HFFc6 (cell line): ENCODE data around the gene UBE2E2. TPM values are rescaled to one million over a fixed set of nuclear protein-coding genes. Genes with fewer than 3 reads are reported as not detected.
"Not testable (repeated sequence)": the region's sequence is repeated elsewhere in the genome, so short reads cannot be mapped to it uniquely, and the experiment has no call there.

Experiments
- DNase-seq: peaks from one replicate; pipeline ENCODE4 v3.0.0-alpha.2; 2018
- H3K27ac Mint-ChIP-seq: 2 replicates; pipeline ENCODE4 v1.8.0; 2020; ENCODE audit warnings: mild to moderate bottlenecking, mixed read lengths
- H3K27me3 Mint-ChIP-seq: 2 replicates; pipeline ENCODE4 v1.8.0; 2021; ENCODE audit warnings: mild to moderate bottlenecking, moderate library complexity, mixed read lengths; ENCODE audit not compliant: insufficient read depth
- H3K36me3 Mint-ChIP-seq: 2 replicates; pipeline ENCODE4 v1.8.0; 2021; ENCODE audit warnings: low read depth, mixed read lengths
- H3K4me1 Mint-ChIP-seq: 2 replicates; pipeline ENCODE4 v1.8.0; 2020; ENCODE audit warnings: low read depth, mixed read lengths
- H3K4me3 Mint-ChIP-seq: 2 replicates; pipeline ENCODE4 v1.8.0; 2020; ENCODE audit warnings: mild to moderate bottlenecking, moderate library complexity, mixed read lengths
- H3K9me3 Mint-ChIP-seq: 2 replicates; pipeline ENCODE4 v1.8.0; 2020; ENCODE audit warnings: mild to moderate bottlenecking, mixed read lengths
- CTCF ChIP-seq: fragments of 200-600 bp; sonication (generic); IDR thresholded peaks from 2 replicates; pipeline ENCODE4 v1.5.0; 2021; ENCODE audit warnings: antibody characterized with exemption, mild to moderate bottlenecking
- total RNA-seq, 6 experiments: library from RNA; stranded (reverse); fragmentation: NEBNext Ultra II Directional; extraction: Animal tissue kit (Norgen Biotek cat#: 25700); gene quantifications; 2 replicates in 1 of 6; 3 replicates in 5 of 6; pipeline ENCODE4 v1.2.3, GENCODE V29; 2021

UBE2E2 gene
- total RNA-seq, 6 experiments from 2014 or later, result 38.2 to 53.0 (median 47.2) TPM

GRCh38 chr3:23325466-23326065, 122.4 kb downstream of the UBE2E2 start:
- Mint-ChIP-seq H3K4me3 (peak overlapping the region; percentile 35; the same call in 1 of the 2 replicates), H3K27ac (no peak overlapping the region), H3K9me3 (0 out of 2 replicates have a peak, but pooled peaks cover 4% of the 10 kb centered on the region), H3K27me3 (no peaks in the 10 kb centered on the region), H3K4me1 (peaks cover 33% of the 10 kb centered on the region), H3K36me3 (no peaks in the 10 kb centered on the region)
- TF ChIP-seq CTCF, result no peak
- no peak for DNase-seq

DNA sequence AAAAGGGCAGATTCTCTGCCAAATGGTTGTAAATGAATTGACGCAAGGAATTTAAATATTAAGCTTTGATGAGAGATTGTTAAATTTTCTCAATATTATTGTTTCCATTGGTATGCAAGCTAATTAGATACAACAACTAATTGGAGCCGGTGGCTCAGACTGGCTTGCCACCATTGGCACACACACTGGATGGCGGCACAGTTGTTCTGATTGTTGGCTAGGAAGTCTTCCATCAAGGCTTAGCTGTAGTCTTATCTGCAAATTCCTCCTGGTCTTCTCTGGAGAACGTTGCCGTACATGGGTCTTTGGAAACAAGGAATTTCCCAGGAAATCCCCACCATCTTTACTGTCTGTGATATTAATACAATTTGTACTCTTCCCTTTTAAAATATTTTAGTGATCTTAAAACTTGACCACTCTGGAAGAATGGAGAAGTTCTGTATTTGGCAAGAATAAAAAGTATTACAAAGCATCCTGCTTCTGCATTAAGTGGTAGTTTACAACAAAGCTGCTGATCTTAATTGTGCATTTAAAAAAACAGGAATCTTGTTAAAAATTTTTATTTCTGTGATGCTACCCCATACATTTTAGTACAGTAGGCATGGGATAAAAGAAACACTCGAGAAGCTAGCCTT, 126.5 kb downstream of the UBE2E2 start:
- 0 out of 2 replicates have a peak, but pooled peaks cover 4% of the 10 kb centered on the region for H3K9me3 Mint-ChIP-seq
- H3K27ac Mint-ChIP-seq, result no peak overlapping the region
- no peaks in the 10 kb centered on the region for H3K27me3 Mint-ChIP-seq
- no peaks in the 10 kb centered on the region for H3K36me3 Mint-ChIP-seq
- H3K4me3 Mint-ChIP-seq, result no peak overlapping the region
- peaks cover 31% of the 10 kb centered on the region for H3K4me1 Mint-ChIP-seq
- DNase-seq, result no peak
- TF ChIP-seq CTCF, result no peak

GRCh38 chr3:23330568-23330967, 127.4 kb downstream of the UBE2E2 start:
- DNase-seq, result no peak
- Mint-ChIP-seq H3K27ac (no peak overlapping the region), H3K27me3 (no peaks in the 10 kb centered on the region), H3K4me3 (no peak overlapping the region), H3K36me3 (no peaks in the 10 kb centered on the region), H3K4me1 (peaks cover 22% of the 10 kb centered on the region), H3K9me3 (0 out of 2 replicates have a peak, but pooled peaks cover 2% of the 10 kb centered on the region)
- TF ChIP-seq CTCF, result no peak

GRCh38 chr3:23331141-23331935, 128.2 kb downstream of the UBE2E2 start:
- Mint-ChIP-seq H3K36me3 (no peaks in the 10 kb centered on the region), H3K9me3 (no peaks in the 10 kb centered on the region), H3K27ac (no peak overlapping the region), H3K27me3 (no peaks in the 10 kb centered on the region), H3K4me1 (peaks cover 18% of the 10 kb centered on the region), H3K4me3 (no peak overlapping the region)
- no peak for TF ChIP-seq CTCF
- no peak for DNase-seq

DNA sequence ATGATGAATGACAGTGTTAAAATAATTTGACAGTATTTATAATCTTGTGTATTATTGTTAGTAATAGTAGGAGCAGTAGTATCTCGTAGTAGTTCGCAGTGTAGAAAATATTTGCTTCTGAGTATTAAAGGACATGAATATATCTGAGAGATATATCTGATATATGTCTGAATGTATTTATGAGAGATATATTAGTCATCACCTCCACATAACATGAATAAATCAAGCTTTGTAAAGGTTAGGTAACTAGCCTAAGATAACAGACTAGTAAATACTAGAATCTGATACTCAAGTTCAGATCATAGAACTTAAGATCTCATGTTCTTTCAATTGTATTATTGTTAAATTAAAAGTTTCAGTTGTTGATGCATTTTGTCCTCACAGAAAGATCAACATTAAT, 130.5 kb downstream of the UBE2E2 start:
- no peaks in the 10 kb centered on the region for H3K36me3 Mint-ChIP-seq
- no peak overlapping the region for H3K27ac Mint-ChIP-seq
- no peak for TF ChIP-seq CTCF
- no peak for DNase-seq
- peaks cover 18% of the 10 kb centered on the region for H3K4me1 Mint-ChIP-seq
- H3K9me3 Mint-ChIP-seq, result no peaks in the 10 kb centered on the region
- H3K4me3 Mint-ChIP-seq, result no peak overlapping the region
- peaks cover 2% of the 10 kb centered on the region for H3K27me3 Mint-ChIP-seq

GRCh38 chr3:23336853-23337252, 133.7 kb downstream of the UBE2E2 start:
- not testable (repeated sequence) for H3K27ac Mint-ChIP-seq, H3K4me3 Mint-ChIP-seq, H3K36me3 Mint-ChIP-seq, H3K9me3 Mint-ChIP-seq, H3K27me3 Mint-ChIP-seq, DNase-seq
- H3K4me1 Mint-ChIP-seq, result peaks cover 14% of the 10 kb centered on the region
